ENCODE results near the gene IFITM5. TPM values are rescaled to one million over a fixed set of nuclear protein-coding genes. Genes with fewer than 3 reads are reported as not detected.

The IFITM5 gene
- total RNA-seq, 3 donors from 2014 or later: not detected

DNA sequence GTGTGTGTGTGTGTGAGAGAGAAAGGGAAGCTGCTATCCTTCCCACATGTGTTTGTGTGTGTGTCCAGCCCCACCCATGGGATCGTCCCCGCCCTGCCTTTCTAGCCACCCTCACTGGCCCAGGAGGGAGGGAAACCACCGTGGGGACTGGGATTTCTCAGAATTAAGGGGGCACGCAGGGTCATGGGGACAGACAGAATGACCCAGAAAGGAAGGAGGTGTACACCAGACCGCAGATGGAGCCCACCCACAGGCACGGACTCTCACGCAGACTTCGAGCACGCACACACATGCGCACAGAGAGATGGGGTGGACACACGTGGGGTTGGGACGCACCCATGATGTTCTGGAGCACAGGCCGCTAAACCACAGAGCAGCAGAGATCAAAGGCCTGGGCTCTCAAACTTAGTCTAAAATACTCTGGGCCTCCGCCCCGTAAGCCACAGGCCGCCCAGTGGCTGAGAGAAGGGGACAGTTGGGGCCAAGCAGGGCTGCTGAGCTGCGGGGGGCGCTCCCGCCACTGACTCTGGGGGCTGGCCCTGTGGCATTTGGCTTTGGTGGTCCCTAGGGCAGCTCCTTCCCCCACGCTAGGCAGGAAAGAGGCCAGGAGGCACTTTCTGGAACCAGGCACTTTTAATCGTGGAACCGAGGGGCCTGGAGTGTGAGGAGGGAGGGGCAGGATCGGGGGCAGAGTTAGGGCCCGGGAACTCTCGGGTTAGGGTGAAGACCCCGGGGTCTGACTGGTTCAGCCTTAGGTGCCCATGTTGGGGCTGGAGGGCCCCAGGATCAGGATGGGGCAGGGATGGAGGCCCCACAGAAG, 1.5 kb downstream of the IFITM5 start:
- intact Hi-C loops (cut with DNase I; ENCODE audit: low total_unique reads): loop anchor here (5.0 kb wide), 1 partner anchor 65 kb away; no protein-coding TSS in a partner anchor
- TF ChIP-seq POLR2AphosphoS5 (IDR thresholded peaks at IDR 0.05): no peak
- no peak for TF ChIP-seq POLR2A (IDR thresholded peaks at IDR 0.05)
- TF ChIP-seq, protein P1, sequence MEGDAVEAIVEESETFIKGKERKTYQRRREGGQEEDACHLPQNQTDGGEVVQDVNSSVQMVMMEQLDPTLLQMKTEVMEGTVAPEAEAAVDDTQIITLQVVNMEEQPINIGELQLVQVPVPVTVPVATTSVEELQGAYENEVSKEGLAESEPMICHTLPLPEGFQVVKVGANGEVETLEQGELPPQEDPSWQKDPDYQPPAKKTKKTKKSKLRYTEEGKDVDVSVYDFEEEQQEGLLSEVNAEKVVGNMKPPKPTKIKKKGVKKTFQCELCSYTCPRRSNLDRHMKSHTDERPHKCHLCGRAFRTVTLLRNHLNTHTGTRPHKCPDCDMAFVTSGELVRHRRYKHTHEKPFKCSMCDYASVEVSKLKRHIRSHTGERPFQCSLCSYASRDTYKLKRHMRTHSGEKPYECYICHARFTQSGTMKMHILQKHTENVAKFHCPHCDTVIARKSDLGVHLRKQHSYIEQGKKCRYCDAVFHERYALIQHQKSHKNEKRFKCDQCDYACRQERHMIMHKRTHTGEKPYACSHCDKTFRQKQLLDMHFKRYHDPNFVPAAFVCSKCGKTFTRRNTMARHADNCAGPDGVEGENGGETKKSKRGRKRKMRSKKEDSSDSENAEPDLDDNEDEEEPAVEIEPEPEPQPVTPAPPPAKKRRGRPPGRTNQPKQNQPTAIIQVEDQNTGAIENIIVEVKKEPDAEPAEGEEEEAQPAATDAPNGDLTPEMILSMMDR (IDR thresholded peaks at IDR 0.05): no peak
- Histone ChIP-seq H3K36me3 (no peaks in the 10 kb centered on the region), H3K4me3 (no peak overlapping the region), H3K27ac (peak overlapping the region in 1 of 2 donors; percentile 0), H3K27me3 (peaks cover 0 to 18% of the 10 kb centered on the region in 2 donors), H3K9me3 (no peaks in the 10 kb centered on the region), H3K4me1 (no peaks in the 10 kb centered on the region)
- no peak for DNase-seq (ENCODE audit: low spot score in 2 of 2)

DNA sequence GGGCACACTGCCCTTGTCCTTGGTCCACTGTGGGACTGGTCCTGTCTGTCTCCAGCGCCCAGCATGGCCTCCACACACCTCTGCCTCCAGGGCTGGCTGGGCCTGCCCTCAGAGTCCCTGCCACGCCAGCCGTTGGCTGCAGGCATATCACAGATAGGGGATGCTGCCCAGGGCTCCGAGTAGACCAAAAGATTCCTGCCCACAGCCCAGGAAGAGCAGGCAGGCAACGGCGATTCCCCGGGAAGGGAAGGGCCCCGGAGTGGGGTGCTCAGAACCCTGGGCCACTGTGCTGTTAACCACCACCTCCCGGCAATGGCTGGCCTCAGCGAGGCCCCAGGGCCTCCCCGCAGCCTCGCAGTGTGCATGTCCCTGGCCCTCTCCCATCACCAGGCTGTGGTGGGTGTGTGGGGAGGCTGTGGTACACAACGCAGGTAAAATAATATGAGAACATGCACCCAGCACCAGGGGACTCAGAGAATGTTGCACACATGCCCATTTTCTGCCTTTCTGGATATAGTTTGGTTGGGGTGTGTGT, 2.2 kb downstream of the IFITM5 start:
- Histone ChIP-seq H3K4me3 (no peak overlapping the region), H3K27ac (no peak overlapping the region), H3K36me3 (no peaks in the 10 kb centered on the region), H3K9me3 (no peaks in the 10 kb centered on the region), H3K27me3 (peaks cover 0 to 18% of the 10 kb centered on the region in 2 donors), H3K4me1 (no peaks in the 10 kb centered on the region)
- TF ChIP-seq POLR2AphosphoS5 (IDR thresholded peaks at IDR 0.05) (no peak), POLR2A (IDR thresholded peaks at IDR 0.05) (no peak)
- TF ChIP-seq, protein P1 (IDR thresholded peaks at IDR 0.05): no peak
- DNase-seq (ENCODE audit: low spot score in 2 of 2): no peak
- intact Hi-C loops (cut with DNase I; ENCODE audit: low total_unique reads): loop anchor here (5.0 kb wide), 1 partner anchor 65 kb away; no protein-coding TSS in a partner anchor

DNA sequence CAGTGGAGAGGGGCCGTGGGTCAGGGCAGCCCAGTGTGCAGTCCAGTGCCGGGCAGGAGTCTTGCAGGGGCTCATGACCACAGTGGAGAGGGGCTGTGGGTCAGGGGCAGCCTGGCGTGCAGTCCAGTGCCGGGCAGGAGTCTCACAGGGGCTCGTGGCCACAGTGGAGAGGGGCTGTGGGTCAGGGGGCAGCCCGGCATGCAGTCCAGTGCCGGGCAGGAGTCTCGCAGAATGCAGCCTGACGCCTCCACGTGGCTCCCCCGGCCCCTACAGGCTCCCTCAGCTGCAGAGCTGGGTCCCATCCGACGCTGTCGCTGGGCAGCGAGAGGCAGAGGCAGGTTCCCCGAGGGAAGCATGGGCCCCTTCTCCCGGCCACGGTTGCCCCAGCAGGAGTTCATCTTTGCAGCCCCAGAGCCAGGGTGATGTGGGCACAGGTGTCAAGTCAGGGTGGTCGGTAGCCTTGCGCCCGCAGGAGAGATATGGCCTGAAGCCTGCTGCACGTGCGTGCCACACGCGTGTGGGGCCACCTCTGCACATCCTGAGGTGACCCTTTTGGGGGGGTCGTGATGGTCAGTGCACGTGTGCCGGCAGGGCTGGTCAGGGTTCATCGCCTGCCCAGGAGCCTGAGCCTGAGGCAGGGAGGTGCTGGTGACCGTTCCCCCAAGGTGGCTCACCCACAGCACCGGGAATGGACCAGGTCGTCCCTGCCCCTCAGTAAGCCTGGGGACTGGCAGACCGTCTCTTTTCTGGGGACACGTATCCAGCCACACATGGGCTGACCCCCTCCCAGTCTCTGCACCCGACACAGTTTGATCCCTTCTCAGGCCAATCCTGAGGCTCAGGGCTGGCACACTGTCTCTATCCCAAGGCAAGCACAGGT, 2.9 kb downstream of the IFITM5 start:
- H3K36me3 ChIP-seq: no peaks in the 10 kb centered on the region
- intact Hi-C loops (cut with DNase I; ENCODE audit: low total_unique reads): loop anchor here (5.0 kb wide), 1 partner anchor 66 kb away; no protein-coding TSS in a partner anchor
- no peaks in the 10 kb centered on the region for H3K9me3 ChIP-seq
- TF ChIP-seq POLR2A (IDR thresholded peaks at IDR 0.05): no peak
- TF ChIP-seq, protein P1 (IDR thresholded peaks at IDR 0.05): no peak
- TF ChIP-seq POLR2AphosphoS5 (IDR thresholded peaks at IDR 0.05): no peak
- peaks cover 0 to 18% of the 10 kb centered on the region in 2 donors for H3K27me3 ChIP-seq
- no peak overlapping the region for H3K4me3 ChIP-seq
- no peaks in the 10 kb centered on the region for H3K4me1 ChIP-seq
- no peak overlapping the region for H3K27ac ChIP-seq
- DNase-seq (ENCODE audit: low spot score in 2 of 2): no peak

DNA sequence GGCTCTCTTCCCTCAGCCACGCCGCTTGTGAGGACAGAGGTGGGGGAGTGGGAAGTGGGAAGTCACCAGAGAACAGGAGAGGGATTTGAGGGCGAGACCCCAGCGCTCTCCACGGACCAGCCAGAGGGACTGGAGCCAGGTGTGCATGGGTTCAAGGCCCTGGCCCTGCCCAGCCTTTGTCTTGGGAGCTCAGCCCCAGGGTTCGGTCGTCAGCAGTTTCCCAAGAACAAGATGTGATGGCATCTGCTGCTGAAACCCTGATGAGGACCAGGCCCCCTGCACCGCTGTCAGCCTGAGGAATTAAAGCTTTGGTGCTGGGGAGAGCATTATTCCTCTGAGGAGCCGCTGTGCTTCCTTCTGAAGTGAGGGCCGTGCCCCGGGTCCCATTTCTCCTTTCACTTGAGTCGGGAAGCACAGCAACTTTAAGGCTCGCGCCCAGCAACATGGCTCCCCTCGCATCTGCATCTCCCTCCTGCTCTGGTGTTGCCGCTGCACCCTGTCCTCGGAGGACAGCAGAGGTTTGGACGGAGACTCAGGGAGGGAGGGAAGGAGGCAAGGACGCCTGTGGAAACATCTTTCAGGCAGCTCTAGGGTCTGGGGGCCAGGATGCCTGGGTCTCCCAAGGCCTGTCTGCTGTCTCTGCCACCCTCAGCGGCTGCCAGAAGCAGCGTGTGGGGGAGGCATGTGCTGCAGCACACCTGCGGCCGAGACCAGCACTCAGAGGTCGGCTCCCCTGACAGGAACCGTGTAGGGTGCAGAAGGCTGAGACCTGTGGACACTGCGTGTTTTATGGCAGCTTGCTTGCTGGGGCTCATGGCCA, 3.8 kb downstream of the IFITM5 start:
- DNase-seq (ENCODE audit: low spot score in 2 of 2): no peak
- no peak overlapping the region for H3K4me3 ChIP-seq
- H3K36me3 ChIP-seq: no peaks in the 10 kb centered on the region
- no peaks in the 10 kb centered on the region for H3K9me3 ChIP-seq
- H3K27ac ChIP-seq: no peak overlapping the region
- intact Hi-C loops (cut with DNase I; ENCODE audit: low total_unique reads): loop anchor here (2.0 to 5.0 kb wide), 2 partner anchors 67 to 79 kb away; no protein-coding TSS in a partner anchor
- peaks cover 0 to 18% of the 10 kb centered on the region in 2 donors for H3K27me3 ChIP-seq
- H3K4me1 ChIP-seq: no peaks in the 10 kb centered on the region
- TF ChIP-seq, protein P1 (IDR thresholded peaks at IDR 0.05): no peak
- no peak for TF ChIP-seq POLR2AphosphoS5 (IDR thresholded peaks at IDR 0.05)
- no peak for TF ChIP-seq POLR2A (IDR thresholded peaks at IDR 0.05)

All from breast epithelium (tissue), 4 donors.